Endothelial cell (in vitro differentiated cells): ENCODE data around the gene FGFBP3. TPM values are rescaled to one million over a fixed set of nuclear protein-coding genes. Genes with fewer than 3 reads are reported as not detected.

Experiments used
- DNase-seq: peaks from one replicate; pipeline ENCODE4 v3.0.0; 2021; ENCODE audit warnings: low spot score
- H3K27ac Mint-ChIP-seq: one replicate; pipeline ENCODE4 v1.8.0; 2021; ENCODE audit warnings: mixed read lengths, inconsistent platforms; ENCODE audit not compliant: unreplicated experiment
- H3K27me3 Mint-ChIP-seq: one replicate; pipeline ENCODE4 v1.8.0; 2021; ENCODE audit warnings: mild to moderate bottlenecking, moderate library complexity, mixed read lengths, inconsistent platforms; ENCODE audit not compliant: unreplicated experiment
- H3K36me3 Mint-ChIP-seq: one replicate; pipeline ENCODE4 v1.8.0; 2021; ENCODE audit warnings: mild to moderate bottlenecking, low read depth, mixed read lengths, inconsistent platforms; ENCODE audit not compliant: unreplicated experiment
- H3K4me1 Mint-ChIP-seq: one replicate; pipeline ENCODE4 v1.8.0; 2021; ENCODE audit warnings: mild to moderate bottlenecking, mixed read lengths, inconsistent platforms; ENCODE audit not compliant: unreplicated experiment
- H3K4me3 Mint-ChIP-seq: one replicate; pipeline ENCODE4 v1.8.0; 2021; ENCODE audit warnings: mild to moderate bottlenecking, mixed read lengths, inconsistent platforms; ENCODE audit not compliant: unreplicated experiment
- H3K9me3 Mint-ChIP-seq: one replicate; pipeline ENCODE4 v1.8.0; 2021; ENCODE audit warnings: mixed read lengths, inconsistent platforms; ENCODE audit not compliant: unreplicated experiment
- CTCF ChIP-seq: fragments of 200-600 bp; sonication (generic); IDR thresholded peaks from one replicate; pipeline ENCODE4 v1.5.0; 2021; ENCODE audit warnings: antibody characterized with exemption; ENCODE audit not compliant: unreplicated experiment
- total RNA-seq: library from RNA; stranded (reverse); fragmentation: NEBNext Ultra II Directional; extraction: Animal tissue kit (Norgen Biotek cat#: 25700); gene quantifications from one replicate; pipeline ENCODE4 v1.2.1, GENCODE V29; 2021; ENCODE audit not compliant: unreplicated experiment

FGFBP3 gene
- total RNA-seq, 1 donor from 2014 or later: 3.1 TPM

GRCh38 chr10:91930939-91931338 is 21.7 kb upstream of the FGFBP3 start:
- H3K27ac Mint-ChIP-seq: no peak overlapping the region
- peaks cover 6% of the 10 kb centered on the region for H3K4me1 Mint-ChIP-seq
- H3K4me3 Mint-ChIP-seq: no peak overlapping the region
- DNase-seq: no peak
- H3K36me3 Mint-ChIP-seq: peaks cover 1% of the 10 kb centered on the region
- no peaks in the 10 kb centered on the region for H3K9me3 Mint-ChIP-seq
- TF ChIP-seq CTCF: no peak
- peaks cover 3% of the 10 kb centered on the region for H3K27me3 Mint-ChIP-seq

GRCh38 chr10:91925022-91925320 is 15.7 kb upstream of the FGFBP3 start:
- DNase-seq: no peak
- peaks cover 4% of the 10 kb centered on the region for H3K36me3 Mint-ChIP-seq
- peak overlapping the region; percentile 96 for H3K4me3 Mint-ChIP-seq
- H3K27ac Mint-ChIP-seq: no peak overlapping the region
- H3K27me3 Mint-ChIP-seq: peaks cover 3% of the 10 kb centered on the region
- TF ChIP-seq CTCF: no peak
- H3K9me3 Mint-ChIP-seq: no peaks in the 10 kb centered on the region
- peaks cover 21% of the 10 kb centered on the region for H3K4me1 Mint-ChIP-seq

GRCh38 chr10:91924212-91925021 is 15.1 kb upstream of the FGFBP3 start:
- H3K4me1 Mint-ChIP-seq: peaks cover 21% of the 10 kb centered on the region
- TF ChIP-seq CTCF: no peak
- peak overlapping the region; percentile 92 for H3K27ac Mint-ChIP-seq
- peak overlapping the region; percentile 96 for H3K4me3 Mint-ChIP-seq
- DNase-seq: no peak
- no peaks in the 10 kb centered on the region for H3K9me3 Mint-ChIP-seq
- H3K27me3 Mint-ChIP-seq: peaks cover 3% of the 10 kb centered on the region
- H3K36me3 Mint-ChIP-seq: peaks cover 4% of the 10 kb centered on the region

GRCh38 chr10:91923371-91924211 is 14.3 kb upstream of the FGFBP3 start, which contains the start of gene BTAF1:
TSS of gene BTAF1 (plus strand) at chr10:91923770. CDS start at chr10:91924077, 307 bp downstream.
- H3K4me3 Mint-ChIP-seq: peak within 1 kb of the TSS; percentile 96
- DNase-seq: peak; percentile 76

More at GRCh38 chr10:91923371-91924211, 14.3 kb upstream of the FGFBP3 start, which contains the start of gene BTAF1:
- Mint-ChIP-seq H3K27ac (peak within 1 kb of the TSS; percentile 92), H3K9me3 (no peaks in the 10 kb centered on the region), H3K36me3 (peaks cover 4% of the 10 kb centered on the region), H3K4me1 (peaks cover 21% of the 10 kb centered on the region), H3K27me3 (peaks cover 4% of the 10 kb centered on the region)
- TF ChIP-seq CTCF: no peak
